ELF-1 (cell line): Measurements from ENCODE around the gene PDZD7.

Source experiments
- DNase-seq: peaks from one replicate; pipeline ENCODE4 v3.0.0-alpha.2; 2016; ENCODE audit warnings: low read depth, low spot score

PDZD7 gene

DNA sequence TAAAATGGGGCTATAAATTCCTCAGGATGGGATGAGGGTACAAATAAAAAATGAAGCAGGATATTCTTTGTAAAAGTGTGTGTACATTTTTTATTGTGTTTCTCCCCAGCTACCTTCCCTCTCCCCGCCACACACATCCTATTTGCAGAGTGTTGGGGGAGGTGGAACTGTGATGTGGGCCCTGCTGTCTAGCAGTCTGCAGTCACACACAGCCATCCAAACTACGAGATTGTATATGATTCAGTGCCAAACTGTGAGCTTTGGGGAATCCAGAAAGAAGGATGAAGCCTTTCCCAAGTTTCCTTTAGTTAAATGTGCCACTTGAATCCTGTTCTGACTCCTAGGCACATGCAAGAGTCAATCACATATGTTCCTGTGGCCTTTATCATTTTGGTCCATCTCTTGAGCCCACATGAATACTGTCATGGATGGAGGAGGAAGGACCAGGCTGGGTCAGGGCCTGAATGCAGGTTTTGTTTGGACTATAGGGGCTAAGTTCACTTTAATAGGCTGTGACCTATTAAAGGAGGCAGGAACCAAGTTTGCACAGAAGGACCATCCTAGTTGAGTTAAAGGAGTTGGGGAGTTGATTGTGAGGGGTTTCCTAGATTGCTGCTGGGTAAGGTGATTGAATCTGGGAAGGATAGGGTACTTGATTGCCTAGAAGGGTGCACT, 62.7 kb downstream of the PDZD7 start:
- no peak for DNase-seq

DNA sequence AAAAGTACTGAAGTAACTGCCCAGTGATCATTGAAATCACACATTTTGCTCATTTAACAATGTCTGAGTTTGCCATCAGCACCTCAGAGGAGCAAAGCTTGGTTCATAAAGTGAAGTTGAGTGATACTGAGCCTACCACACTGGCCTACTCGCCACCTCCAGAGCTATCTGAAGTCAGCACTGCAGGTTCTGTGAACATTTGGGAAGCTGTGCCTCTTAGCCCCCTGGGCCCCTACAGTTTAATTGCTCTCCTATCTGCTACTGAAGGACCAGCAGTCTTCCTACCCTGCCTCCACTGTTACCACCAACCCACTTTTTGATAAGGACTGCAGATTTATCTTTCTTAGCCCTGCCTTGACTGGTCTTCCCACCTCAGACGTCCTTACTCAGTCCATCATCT, 63.6 kb downstream of the PDZD7 start:
- DNase-seq: no peak

DNA sequence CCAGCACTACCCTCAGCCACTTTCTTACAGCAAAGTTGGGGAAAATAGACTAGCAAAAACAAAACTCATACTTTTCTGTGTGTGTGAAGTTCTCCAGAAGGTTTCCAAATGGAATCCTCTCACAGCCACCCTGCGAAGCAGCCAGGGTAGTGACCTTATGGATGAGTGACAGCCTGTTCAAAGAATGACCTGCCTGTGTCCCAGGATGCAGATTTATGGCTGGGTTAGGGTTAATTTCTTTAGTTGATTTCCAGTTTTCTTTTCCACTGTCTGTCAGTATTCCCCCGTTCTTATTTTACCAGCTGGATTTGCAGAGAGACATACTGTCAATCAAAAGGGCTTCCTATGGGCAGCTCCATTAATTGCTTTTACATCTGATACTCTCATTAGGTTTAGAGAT, 64.0 kb downstream of the PDZD7 start:
- DNase-seq: no peak

DNA sequence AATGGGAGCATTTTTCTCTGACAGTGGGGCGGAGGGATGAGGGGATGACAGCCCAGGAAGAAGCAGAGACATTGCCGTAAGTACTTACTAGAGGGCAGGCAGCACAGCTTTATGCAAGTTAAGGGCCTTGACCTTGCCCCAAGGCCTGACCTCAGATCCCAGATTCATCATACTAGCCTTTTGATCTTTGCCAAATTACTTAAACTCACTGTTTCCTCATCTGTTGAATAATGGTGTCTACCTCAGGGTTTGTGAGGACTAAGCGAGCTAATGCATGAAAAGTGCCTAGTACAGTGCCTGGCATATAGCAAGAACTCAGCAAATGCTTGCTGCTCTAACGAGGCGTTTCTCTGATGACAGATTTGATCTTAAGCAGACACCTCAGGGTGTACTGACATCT, 65.1 kb downstream of the PDZD7 start:
- no peak for DNase-seq

DNA sequence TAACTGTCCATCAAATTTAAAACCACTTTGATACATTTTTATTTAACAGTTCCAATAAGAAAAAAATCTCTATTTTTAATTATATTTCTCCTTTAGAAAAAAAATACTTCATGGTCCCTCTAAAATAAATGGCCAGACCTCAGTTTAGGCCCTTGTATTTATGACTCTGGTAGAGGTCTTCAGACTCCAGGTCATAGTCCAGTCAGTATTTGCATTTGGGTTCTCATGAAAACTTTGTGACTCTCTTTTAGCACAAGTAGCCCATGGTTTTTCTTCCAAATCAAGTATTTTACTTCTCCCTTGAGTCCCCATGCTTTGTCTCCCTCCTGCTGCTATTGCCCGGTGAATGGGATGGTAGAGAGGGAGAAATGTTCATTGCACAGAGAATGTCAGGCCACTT, 67.1 kb downstream of the PDZD7 start:
- no peak for DNase-seq

DNA sequence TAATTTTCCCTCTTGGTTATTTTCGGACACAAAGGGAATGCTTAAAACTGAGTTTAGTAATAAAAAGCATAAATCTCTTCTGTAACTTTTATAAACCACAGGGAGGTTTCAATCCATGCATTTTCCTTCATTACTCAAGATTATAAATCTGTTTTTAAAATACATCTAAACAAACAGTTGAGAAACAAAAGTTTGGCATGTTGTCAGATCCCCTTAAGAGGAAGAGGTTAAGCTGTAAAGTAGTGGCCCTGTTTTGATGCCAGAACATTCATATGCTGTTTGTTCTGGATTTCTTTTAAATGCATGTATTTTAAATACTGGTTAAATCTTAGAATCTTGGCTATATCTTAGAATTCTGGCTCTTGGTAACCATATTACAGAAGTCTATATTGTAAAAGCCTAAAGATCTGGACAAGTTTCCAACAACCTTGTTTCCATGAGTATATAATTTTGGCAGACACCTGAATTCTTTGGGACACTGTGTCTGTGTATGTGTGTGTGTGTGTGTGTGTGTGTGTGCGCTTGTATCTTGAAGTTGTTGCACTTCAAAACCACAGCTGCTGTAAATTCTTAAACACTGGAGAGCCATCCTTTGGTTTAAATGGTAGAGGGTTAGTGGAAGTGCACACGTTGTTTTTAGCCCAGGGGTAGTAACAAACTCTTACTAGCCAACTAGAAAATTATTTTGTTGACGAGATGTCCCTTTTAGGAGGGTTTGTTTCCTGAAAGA, 68.4 kb downstream of the PDZD7 start:
- DNase-seq: no peak

DNA sequence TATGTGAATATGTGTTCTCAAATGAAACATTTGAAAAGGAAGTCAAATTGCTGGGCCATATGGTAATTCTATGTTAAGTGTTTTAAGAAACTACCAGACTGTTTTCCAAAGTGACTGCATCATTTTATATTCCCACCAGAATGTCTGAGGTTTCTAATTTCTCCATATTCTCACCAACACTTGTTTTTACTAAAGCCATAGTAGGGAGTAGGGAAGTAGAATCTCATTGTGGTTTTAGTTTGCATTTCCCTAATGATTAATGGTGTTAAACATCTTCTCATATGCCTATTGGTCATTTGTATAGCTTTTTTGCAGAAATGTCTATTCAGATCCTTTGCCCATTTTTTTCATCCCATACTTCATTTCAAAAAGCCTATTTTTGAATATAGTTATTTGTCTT, 70.7 kb downstream of the PDZD7 start:
- no peak for DNase-seq
